Spleen (tissue), 11 donors: ENCODE data around the gene TRIO. TPM values are rescaled to one million over a fixed set of nuclear protein-coding genes. Genes with fewer than 3 reads are reported as not detected.

Experiments used
- DNase-seq: peaks from one replicate; pipeline ENCODE4 v3.0.0-alpha.2; 2020
- H3K27ac ChIP-seq, 8 donors: fragments of 200-600 bp; sonication (generic) in 7 of 8; 1 replicate in 4 of 8; 2 replicates in 4 of 8; pipeline versions ENCODE4 v1.5.0 to v1.8.0; 2016 to 2021; ENCODE audit warnings: inconsistent platforms in 4 of 8, mild to moderate bottlenecking in 4 of 8, moderate library complexity in 1 of 8
- H3K27me3 ChIP-seq, 7 donors: fragments of 200-600 bp; sonication (generic) in 6 of 7; replicated peaks in 1 of 7; 1 replicate in 4 of 7; 2 replicates in 3 of 7; pipeline versions ENCODE4 v1.5.0 to v1.8.0; 2016 to 2021; ENCODE audit warnings: inconsistent platforms in 3 of 7, mild to moderate bottlenecking in 1 of 7
- H3K36me3 ChIP-seq, 6 donors: fragments of 200-600 bp; sonication (generic) in 5 of 6; 1 replicate in 4 of 6; 2 replicates in 2 of 6; pipeline versions ENCODE4 v1.5.0 to v1.8.0; 2016 to 2021; ENCODE audit warnings: inconsistent platforms in 2 of 6
- H3K4me1 ChIP-seq, 6 donors: fragments of 200-600 bp; sonication (generic) in 5 of 6; 1 replicate in 3 of 6; 2 replicates in 3 of 6; pipeline versions ENCODE4 v1.5.0 to v1.8.0; 2016 to 2021; ENCODE audit warnings: inconsistent platforms in 3 of 6
- H3K4me3 ChIP-seq, 8 donors: fragments of 200-600 bp; sonication (generic) in 7 of 8; 1 replicate in 4 of 8; 2 replicates in 4 of 8; pipeline versions ENCODE4 v1.5.0 to v1.8.0; 2016 to 2021; ENCODE audit warnings: inconsistent platforms in 4 of 8, mild to moderate bottlenecking in 4 of 8, moderate library complexity in 2 of 8
- H3K9me3 ChIP-seq, 8 donors: fragments of 200-600 bp; sonication (generic) in 7 of 8; 1 replicate in 4 of 8; 2 replicates in 4 of 8; pipeline versions ENCODE4 v1.5.0 to v1.8.0; 2016 to 2021; ENCODE audit warnings: inconsistent platforms in 4 of 8
- POLR2A ChIP-seq, 3 donors: fragments of 450-650 bp; IDR thresholded peaks; one replicate each; pipeline ENCODE4 v1.5.1; 2017; ENCODE audit warnings: antibody characterized with exemption in 3 of 3, mild to moderate bottlenecking in 1 of 3
- POLR2AphosphoS5 ChIP-seq, 3 donors: sonication (generic); formaldehyde crosslinking; IDR thresholded peaks; one replicate each; pipeline ENCODE4 v1.5.1; 2017; ENCODE audit warnings: antibody characterized with exemption in 3 of 3
- WGBS, 5 donors: extraction: QIAGEN DNeasy Blood & Tissue Kit in 3 of 5; methylation state at CpG; one replicate each; pipeline versions ENCODE4 v1.1.5 to v1.1.7; 2013 to 2018; 5-methylcytosine and 5-hydroxymethylcytosine counted together
- intact Hi-C: fragments of 100-400 bp; cut with DNase I; formaldehyde crosslinking; loops from one replicate; pipeline ENCODE4 v1.15.0; 2023; ENCODE audit warnings: low total_unique reads
- polyA plus RNA-seq, 3 donors: library from polyadenylated mRNA; stranded (reverse); fragments of 200-250 nt; gene quantifications; one replicate each; pipeline ENCODE4 v1.2.1, GENCODE V29; 2013
- total RNA-seq, 7 donors: library from RNA; depleted of rRNA in 3 of 7; stranded (reverse); fragments of >200 nt in 3 of 7; fragmentation: NEBNext Ultra II Directional in 4 of 7; extraction: Animal tissue kit (Norgen Biotek cat#: 25700) in 4 of 7; gene quantifications; one replicate each; pipeline versions ENCODE4 v1.1.0 to v1.2.1, GENCODE V29; 2016 to 2021
- TF ChIP-seq, protein P1 (sequence below), 11 experiments: fragments of 200-600 bp in 7 of 11; fragments of 450-650 bp in 4 of 11; sonication (generic) in 4 of 11; IDR thresholded peaks in 8 of 11; conservative IDR thresholded peaks in 3 of 11; 1 replicate in 7 of 11; 2 replicates in 4 of 11; pipeline versions ENCODE4 v1.4.0 to v1.8.0; 2016 to 2021; ENCODE audit warnings: antibody characterized with exemption in 11 of 11, inconsistent platforms in 4 of 11, mild to moderate bottlenecking in 1 of 11
- donor health status: healthy with polysubstance abuse.
- donor health status: DM: no; HTN: no; CAD: no; lungs with moderate emphysema.
- donor health status: DM: no; HTN: no; CAD: no.
- donor health status: Bipolar disorder and iron deficiency.
- donor health status: healthy.
- donor health status: DM: no; HTN: no; CAD: no.
- donor health status: DM: yes; HTN: yes; CAD: no.

TRIO gene
- total and polyA plus RNA-seq, 10 donors, result 21.5 to 280 (median 190) TPM

DNA sequence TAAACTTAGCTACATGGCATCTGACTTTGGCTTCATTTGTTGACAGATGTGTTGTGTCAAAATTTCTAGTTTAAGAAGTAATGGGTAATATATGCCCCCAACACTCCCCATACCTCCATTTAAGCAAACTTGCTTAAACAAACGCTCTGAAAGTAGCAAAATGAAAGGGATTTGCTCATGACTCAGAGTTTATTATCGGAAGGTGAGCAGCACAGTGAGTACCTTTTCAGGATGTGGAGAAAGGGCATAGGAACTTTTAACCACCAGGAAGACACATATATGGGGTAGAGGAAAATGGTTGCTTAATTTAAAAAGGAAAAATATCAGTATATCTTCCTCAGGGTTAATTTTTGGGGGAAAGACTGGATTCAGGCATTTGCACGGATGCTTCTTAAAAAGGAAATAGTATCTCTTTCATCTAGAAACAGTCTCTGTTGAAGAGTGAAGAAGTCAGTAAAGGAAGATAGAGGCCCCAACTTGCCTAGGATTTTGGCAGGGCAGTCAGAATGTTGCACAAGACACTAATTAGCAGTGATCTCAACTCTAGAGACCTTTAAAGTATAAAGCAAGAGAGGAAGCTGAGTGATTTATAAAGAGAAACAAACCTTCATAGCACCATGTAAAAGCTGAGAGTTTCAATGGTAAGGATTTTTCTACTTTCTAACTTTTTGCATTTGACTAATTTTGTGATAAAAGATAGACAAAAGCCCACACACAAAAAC, 155.1 kb downstream of the TRIO start:
- Histone ChIP-seq H3K4me1 (no peaks in the 10 kb centered on the region), H3K27ac (no peak overlapping the region), H3K36me3 (peaks cover 0 to 94% (median 22%) of the 10 kb centered on the region in 6 donors), H3K9me3 (no peaks in the 10 kb centered on the region), H3K27me3 (no peaks in the 10 kb centered on the region), H3K4me3 (no peak overlapping the region)
- TF ChIP-seq POLR2A (IDR thresholded peaks at IDR 0.05) (no peak), POLR2AphosphoS5 (IDR thresholded peaks at IDR 0.05) (no peak)
- TF ChIP-seq, protein P1, sequence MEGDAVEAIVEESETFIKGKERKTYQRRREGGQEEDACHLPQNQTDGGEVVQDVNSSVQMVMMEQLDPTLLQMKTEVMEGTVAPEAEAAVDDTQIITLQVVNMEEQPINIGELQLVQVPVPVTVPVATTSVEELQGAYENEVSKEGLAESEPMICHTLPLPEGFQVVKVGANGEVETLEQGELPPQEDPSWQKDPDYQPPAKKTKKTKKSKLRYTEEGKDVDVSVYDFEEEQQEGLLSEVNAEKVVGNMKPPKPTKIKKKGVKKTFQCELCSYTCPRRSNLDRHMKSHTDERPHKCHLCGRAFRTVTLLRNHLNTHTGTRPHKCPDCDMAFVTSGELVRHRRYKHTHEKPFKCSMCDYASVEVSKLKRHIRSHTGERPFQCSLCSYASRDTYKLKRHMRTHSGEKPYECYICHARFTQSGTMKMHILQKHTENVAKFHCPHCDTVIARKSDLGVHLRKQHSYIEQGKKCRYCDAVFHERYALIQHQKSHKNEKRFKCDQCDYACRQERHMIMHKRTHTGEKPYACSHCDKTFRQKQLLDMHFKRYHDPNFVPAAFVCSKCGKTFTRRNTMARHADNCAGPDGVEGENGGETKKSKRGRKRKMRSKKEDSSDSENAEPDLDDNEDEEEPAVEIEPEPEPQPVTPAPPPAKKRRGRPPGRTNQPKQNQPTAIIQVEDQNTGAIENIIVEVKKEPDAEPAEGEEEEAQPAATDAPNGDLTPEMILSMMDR (IDR thresholded peaks at IDR 0.05 in 8 of 11, conservative IDR thresholded peaks at IDR 0.05 in 3 of 11), result no peak
- intact Hi-C loops, result no loop called here
- 80 to 94% (median 85%) methylated on average over 3 of the region's 3 CpGs for WGBS, 5 donors
- no peak for DNase-seq

DNA sequence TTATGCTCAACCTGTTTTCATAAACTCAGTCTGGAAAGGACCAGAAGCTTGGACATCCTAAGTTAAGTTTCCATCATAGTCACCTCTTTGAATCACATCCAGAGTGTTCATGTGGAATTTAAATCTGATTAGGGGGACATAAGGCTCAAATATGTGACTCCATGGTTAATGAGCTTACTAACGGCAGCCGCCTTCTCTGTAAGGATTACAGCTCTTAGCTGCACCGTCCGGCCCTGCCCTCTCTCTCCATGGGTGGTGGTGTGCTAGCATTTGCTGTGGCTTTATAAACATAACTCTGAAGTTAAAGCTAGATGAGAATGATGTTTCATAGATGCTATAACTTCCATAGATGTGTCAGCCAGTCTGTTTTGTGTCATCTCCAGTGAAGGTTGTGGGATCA, 156.5 kb downstream of the TRIO start:
- peaks cover 0 to 92% (median 19%) of the 10 kb centered on the region in 6 donors for H3K36me3 ChIP-seq
- intact Hi-C loops, result no loop called here
- H3K27ac ChIP-seq, result no peak overlapping the region
- H3K9me3 ChIP-seq, result no peaks in the 10 kb centered on the region
- H3K4me3 ChIP-seq, result no peak overlapping the region
- H3K27me3 ChIP-seq, result no peaks in the 10 kb centered on the region
- no peak for DNase-seq
- TF ChIP-seq, protein P1 (IDR thresholded peaks at IDR 0.05 in 8 of 11, conservative IDR thresholded peaks at IDR 0.05 in 3 of 11), result no peak
- TF ChIP-seq POLR2A (IDR thresholded peaks at IDR 0.05), result no peak
- no peak for TF ChIP-seq POLR2AphosphoS5 (IDR thresholded peaks at IDR 0.05)
- WGBS, 5 donors, result 86 to 97% (median 96%) methylated on average over 4 of the region's 4 CpGs
- no peaks in the 10 kb centered on the region for H3K4me1 ChIP-seq

DNA sequence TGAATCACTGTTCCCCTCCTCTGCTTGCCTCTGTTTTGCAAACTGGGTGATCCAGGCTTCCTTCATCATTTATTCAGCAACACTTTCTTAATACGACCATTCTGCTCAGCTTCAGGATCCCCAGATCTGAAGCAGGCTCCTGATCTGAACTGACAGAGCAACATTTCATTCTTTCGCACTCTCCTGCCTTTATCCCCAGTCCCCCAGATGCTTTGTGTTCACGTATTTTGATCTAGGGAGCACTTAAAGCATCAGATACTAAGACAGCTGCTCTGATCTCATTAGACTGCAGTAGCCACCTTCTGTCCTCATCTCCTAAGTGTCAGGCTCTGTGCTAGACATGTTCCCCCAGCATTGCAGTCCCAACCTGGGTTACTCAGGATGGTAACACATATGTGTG, 158.0 kb downstream of the TRIO start:
- H3K4me1 ChIP-seq, result no peaks in the 10 kb centered on the region
- DNase-seq, result no peak
- WGBS, 5 donors, result 90 to 98% (median 93%) methylated on average over 3 of the region's 3 CpGs
- peaks cover 0 to 92% (median 24%) of the 10 kb centered on the region in 6 donors for H3K36me3 ChIP-seq
- TF ChIP-seq, protein P1 (IDR thresholded peaks at IDR 0.05 in 8 of 11, conservative IDR thresholded peaks at IDR 0.05 in 3 of 11), result no peak
- TF ChIP-seq POLR2AphosphoS5 (IDR thresholded peaks at IDR 0.05), result no peak
- no peak for TF ChIP-seq POLR2A (IDR thresholded peaks at IDR 0.05)
- no peak overlapping the region for H3K27ac ChIP-seq
- no peaks in the 10 kb centered on the region for H3K27me3 ChIP-seq
- no peak overlapping the region for H3K4me3 ChIP-seq
- H3K9me3 ChIP-seq, result no peaks in the 10 kb centered on the region
- intact Hi-C loops, result no loop called here

DNA sequence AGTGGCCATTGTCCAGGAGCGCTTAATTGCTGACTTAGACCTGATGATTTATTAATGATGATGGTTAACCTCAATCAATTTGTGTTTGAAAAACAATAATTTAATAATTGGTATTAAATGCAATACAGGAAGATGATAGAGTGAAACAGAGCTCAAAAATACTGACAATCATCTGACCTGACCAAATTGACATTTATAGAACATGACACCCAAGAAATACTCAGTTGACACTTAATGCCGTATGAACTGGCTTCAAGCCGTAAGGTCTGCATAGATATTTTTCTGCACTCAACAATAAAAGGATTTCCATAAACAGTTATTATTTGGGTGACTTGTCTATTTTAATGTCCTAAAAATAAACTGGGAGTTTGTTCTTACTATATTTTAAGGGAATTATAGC, 159.2 kb downstream of the TRIO start:
- Histone ChIP-seq H3K27me3 (no peaks in the 10 kb centered on the region), H3K27ac (no peak overlapping the region), H3K36me3 (peaks cover 0 to 91% (median 19%) of the 10 kb centered on the region in 6 donors), H3K4me3 (no peak overlapping the region), H3K9me3 (no peaks in the 10 kb centered on the region), H3K4me1 (no peaks in the 10 kb centered on the region)
- intact Hi-C loops, result no loop called here
- 93 to 98% (median 97%) methylated on average over 3 of the region's 3 CpGs for WGBS, 5 donors
- no peak for DNase-seq
- TF ChIP-seq, protein P1 (IDR thresholded peaks at IDR 0.05 in 8 of 11, conservative IDR thresholded peaks at IDR 0.05 in 3 of 11), result no peak
- TF ChIP-seq POLR2A (IDR thresholded peaks at IDR 0.05) (no peak), POLR2AphosphoS5 (IDR thresholded peaks at IDR 0.05) (no peak)
